Calu3 (cell line): ENCODE data around the gene NEK11. TPM values are rescaled to one million over a fixed set of nuclear protein-coding genes. Genes with fewer than 3 reads are reported as not detected.

ENCODE experiments used
- BruUV-seq: library from RNA; stranded (reverse); fragments of 400-500 nt; replicated peaks from 2 replicates; lab custom pipeline; 2021; lab: Mats Ljungman, UMichigan
- CTCF ChIA-PET: fragments of 300-600 bp; sonication (Branson Sonifier 250); formaldehyde crosslinking; loops from one replicate; lab custom pipeline; 2022; ENCODE audit warnings: antibody characterized with exemption; lab: Charles Lee
- DNase-seq: peaks from one replicate; pipeline ENCODE4 v3.0.0; 2022
- H3K27ac Mint-ChIP-seq: one replicate; pipeline ENCODE4 v1.8.0; 2022; ENCODE audit warnings: mixed read lengths; ENCODE audit not compliant: unreplicated experiment
- H3K27me3 Mint-ChIP-seq: one replicate; pipeline ENCODE4 v1.8.0; 2022; ENCODE audit warnings: mixed read lengths; ENCODE audit not compliant: unreplicated experiment
- H3K36me3 Mint-ChIP-seq: one replicate; pipeline ENCODE4 v1.8.0; 2022; ENCODE audit warnings: mild to moderate bottlenecking, moderate library complexity, mixed read lengths; ENCODE audit not compliant: insufficient read depth, unreplicated experiment
- H3K4me1 Mint-ChIP-seq: one replicate; pipeline ENCODE4 v1.8.0; 2022; ENCODE audit warnings: mild to moderate bottlenecking, low read depth, mixed read lengths; ENCODE audit not compliant: unreplicated experiment
- H3K4me3 Mint-ChIP-seq: one replicate; pipeline ENCODE4 v1.8.0; 2022; ENCODE audit warnings: mild to moderate bottlenecking, low read depth, moderate library complexity, mixed read lengths; ENCODE audit not compliant: unreplicated experiment
- H3K9me3 Mint-ChIP-seq: one replicate; pipeline ENCODE4 v1.8.0; 2022; ENCODE audit warnings: low read depth, mixed read lengths; ENCODE audit not compliant: unreplicated experiment
- CTCF ChIP-seq: fragments of 200-600 bp; IDR thresholded peaks from one replicate; pipeline ENCODE4 v1.8.0; 2022; ENCODE audit warnings: antibody characterized with exemption; ENCODE audit not compliant: unreplicated experiment
- intact Hi-C: fragments of 100-400 bp; cut with micrococcal nuclease; formaldehyde crosslinking; loops from one replicate; pipeline ENCODE4 v1.10.0; 2022; ENCODE audit not compliant: unreplicated experiment
- total RNA-seq: library from RNA; stranded (reverse); gene quantifications from 2 replicates; pipeline ENCODE4 v1.2.3, GENCODE V29; 2022

Gene NEK11
- total RNA-seq, 1 experiment from 2014 or later: 23.9 TPM

GRCh38 chr3:131200636-131201199, 174.0 kb downstream of the NEK11 start:
- DNase-seq: no peak
- BruUV-seq: no TSS peak
- no peaks in the 10 kb centered on the region for H3K4me1 Mint-ChIP-seq
- intact Hi-C loops: no loop called here
- no peak for TF ChIP-seq CTCF
- CTCF ChIA-PET: no interaction called here
- no peaks in the 10 kb centered on the region for H3K27me3 Mint-ChIP-seq
- no peaks in the 10 kb centered on the region for H3K36me3 Mint-ChIP-seq
- H3K27ac Mint-ChIP-seq: no peak overlapping the region
- peaks cover 7% of the 10 kb centered on the region for H3K9me3 Mint-ChIP-seq
- no peak overlapping the region for H3K4me3 Mint-ChIP-seq

- no peak for DNase-seq
- BruUV-seq: no TSS peak
- Mint-ChIP-seq H3K9me3 (peaks cover 3% of the 10 kb centered on the region), H3K4me1 (peaks cover 23% of the 10 kb centered on the region), H3K36me3 (no peaks in the 10 kb centered on the region), H3K4me3 (no peak overlapping the region), H3K27ac (no peak overlapping the region), H3K27me3 (no peaks in the 10 kb centered on the region)
- CTCF ChIA-PET: interaction anchor here (0.6 to 1.4 kb wide), 3 partner anchors 19 to 170 kb away, joined by 3 to 4 read pairs (median 3); no protein-coding TSS in a partner anchor
- intact Hi-C loops: no loop called here
- TF ChIP-seq CTCF: no peak
Observed at GRCh38 chr3:131216330-131216729, 189.7 kb downstream of the NEK11 start.

- H3K4me3 Mint-ChIP-seq: peak overlapping the region; percentile 36
- CTCF ChIA-PET: interaction anchor here (0.6 to 1.4 kb wide), 3 partner anchors 20 to 170 kb away, joined by 3 to 4 read pairs (median 3); no protein-coding TSS in a partner anchor
- no TSS peak for BruUV-seq
- H3K27ac Mint-ChIP-seq: peak overlapping the region; percentile 28
- DNase-seq: peak; percentile 66
- no peaks in the 10 kb centered on the region for H3K36me3 Mint-ChIP-seq
- no peaks in the 10 kb centered on the region for H3K9me3 Mint-ChIP-seq
- intact Hi-C loops: no loop called here
- peaks cover 23% of the 10 kb centered on the region for H3K4me1 Mint-ChIP-seq
- no peaks in the 10 kb centered on the region for H3K27me3 Mint-ChIP-seq
- no peak for TF ChIP-seq CTCF
Observed at GRCh38 chr3:131216801-131217200, 190.1 kb downstream of the NEK11 start.

GRCh38 chr3:131217296-131217741, 190.6 kb downstream of the NEK11 start:
- H3K4me3 Mint-ChIP-seq: peak overlapping the region; percentile 36

More at GRCh38 chr3:131217296-131217741, 190.6 kb downstream of the NEK11 start:
- intact Hi-C loops: no loop called here
- Mint-ChIP-seq H3K36me3 (no peaks in the 10 kb centered on the region), H3K4me1 (peaks cover 23% of the 10 kb centered on the region), H3K27me3 (no peaks in the 10 kb centered on the region), H3K27ac (peak overlapping the region; percentile 28), H3K9me3 (no peaks in the 10 kb centered on the region)
- DNase-seq: peak; percentile 72
- CTCF ChIA-PET: interaction anchor here (1.0 to 1.4 kb wide), 2 partner anchors 126 to 171 kb away, joined by 3 read pairs; no protein-coding TSS in a partner anchor
- BruUV-seq: no TSS peak
- TF ChIP-seq CTCF: no peak
